GM19043 (cell line): ENCODE measurements around the gene VSTM2A.

Source experiments
- ATAC-seq: cut with Tn5 transposase; IDR thresholded peaks from one replicate; pipeline ENCODE4 v1.9.1; 2021; ENCODE audit warnings: low read depth; ENCODE audit not compliant: unreplicated experiment

The VSTM2A gene

DNA sequence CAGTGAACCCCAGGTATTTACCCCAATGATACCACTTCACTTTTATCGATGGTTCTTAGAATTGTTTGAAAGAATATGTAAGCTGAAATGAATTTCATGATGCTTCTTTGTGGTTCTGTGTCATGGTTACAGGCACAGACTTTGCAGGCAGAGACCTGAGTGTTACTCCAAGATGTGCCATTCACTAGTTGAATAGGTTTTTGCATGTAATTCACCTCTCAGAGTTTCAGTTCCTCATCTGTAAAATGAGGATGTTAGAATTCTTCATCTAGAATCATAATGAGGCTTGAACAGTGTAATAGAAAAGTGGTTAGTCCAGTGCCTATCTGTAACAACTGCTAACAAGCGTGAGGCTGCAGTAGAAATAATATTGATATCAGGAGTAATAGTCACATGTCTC lies 54.6 kb downstream of the VSTM2A start:
- ATAC-seq: peak; percentile 77

GRCh38 chr7:54615537-54615936 lies 73.4 kb downstream of the VSTM2A start:
- ATAC-seq: no peak
